Measurements from ENCODE around the gene SRP68.

The SRP68 gene

GRCh38 chr17:75996665-75997590, 75.4 kb downstream of the SRP68 start:
- DNase-seq (ENCODE audit: low read depth): peak; percentile 73

- DNase-seq (ENCODE audit: low read depth): no peak
Measured at GRCh38 chr17:75995385-75995925, 76.9 kb downstream of the SRP68 start.

- no peak for DNase-seq (ENCODE audit: low read depth)
Measured at GRCh38 chr17:75994802-75995370, 77.4 kb downstream of the SRP68 start.

GRCh38 chr17:75991396-75991795, 80.9 kb downstream of the SRP68 start:
- DNase-seq (ENCODE audit: low read depth): no peak

All from iris pigment epithelial cell (primary cell).